AG08395 (cell line): Measurements from ENCODE around the gene WDR26.
"Not testable (repeated sequence)": the region's sequence is repeated elsewhere in the genome, so short reads cannot be mapped to it uniquely, and the experiment has no call there.

ENCODE experiments used
- DNase-seq: peaks from one replicate; pipeline ENCODE4 v3.0.0; 2012; ENCODE audit warnings: mixed read lengths, low spot score

The WDR26 gene

GRCh38 chr1:224433701-224434672 is 610 bp downstream of the WDR26 start:
- DNase-seq = peak; percentile 21

GRCh38 chr1:224433041-224433691 is 1.4 kb downstream of the WDR26 start:
- peak; percentile 17 for DNase-seq

GRCh38 chr1:224432672-224433040 is 1.9 kb downstream of the WDR26 start:
- DNase-seq = no peak

GRCh38 chr1:224432146-224432545 is 2.5 kb downstream of the WDR26 start:
- no peak for DNase-seq

GRCh38 chr1:224431726-224432125 is 2.9 kb downstream of the WDR26 start:
- no peak for DNase-seq

- DNase-seq = peak; percentile 63
Observed at GRCh38 chr1:224430511-224431113, 4.0 kb downstream of the WDR26 start.

GRCh38 chr1:224429616-224430326 is 4.8 kb downstream of the WDR26 start:
- DNase-seq = no peak

- DNase-seq = not testable (repeated sequence)
Observed at GRCh38 chr1:224428713-224429112, 5.9 kb downstream of the WDR26 start.

GRCh38 chr1:224427346-224427745 is 7.3 kb downstream of the WDR26 start:
- peak; percentile 76 for DNase-seq

- DNase-seq = not testable (repeated sequence)
Observed at GRCh38 chr1:224426869-224427268, 7.7 kb downstream of the WDR26 start.

- no peak for DNase-seq
Observed at GRCh38 chr1:224425279-224425884, 9.2 kb downstream of the WDR26 start.

GRCh38 chr1:224420106-224420505 is 14.5 kb downstream of the WDR26 start:
- DNase-seq = no peak

GRCh38 chr1:224411766-224412165 is 22.8 kb downstream of the WDR26 start:
- DNase-seq = no peak

- DNase-seq = no peak
Observed at GRCh38 chr1:224408294-224408590, 26.4 kb downstream of the WDR26 start.

- no peak for DNase-seq
Observed at GRCh38 chr1:224407571-224408293, 26.9 kb downstream of the WDR26 start.

GRCh38 chr1:224406216-224406615 is 28.4 kb downstream of the WDR26 start:
- peak; percentile 5 for DNase-seq

- DNase-seq = no peak
Observed at GRCh38 chr1:224405604-224405970, 29.0 kb downstream of the WDR26 start.

- DNase-seq = no peak
Observed at GRCh38 chr1:224404916-224405603, 29.5 kb downstream of the WDR26 start.

- no peak for DNase-seq
Observed at GRCh38 chr1:224402472-224403036, 32.0 kb downstream of the WDR26 start.

- no peak for DNase-seq
Observed at GRCh38 chr1:224399887-224400286, 34.7 kb downstream of the WDR26 start.
